T-cell (primary cell): Measurements from ENCODE around the gene PRKCG. TPM values are rescaled to one million over a fixed set of nuclear protein-coding genes. Genes with fewer than 3 reads are reported as not detected.

Experiments used
- ATAC-seq, 4 experiments: fragments of 200-7000 bp in 3 of 4; fragments of 150-1000 bp in 1 of 4; cut with Tn5 transposase; replicated peaks in 1 of 4; 1 replicate in 3 of 4; 2 replicates in 1 of 4; pipeline ENCODE4 v1.10.0; 2021; ENCODE audit warnings: moderate library complexity in 3 of 4, mild to moderate bottlenecking in 2 of 4, moderate number of reproducible peaks in 1 of 4
- CTCF ChIA-PET, 2 donors: fragments of 300-600 bp; sonication (Branson Sonifier 250); formaldehyde crosslinking; loops; one replicate each; lab custom pipeline; 2022; ENCODE audit warnings: antibody characterized with exemption in 2 of 2; lab: Charles Lee
- POLR2A ChIA-PET, 2 donors: fragments of 300-600 bp; sonication (Branson Sonifier 250); formaldehyde crosslinking; loops; one replicate each; lab custom pipeline; 2022; ENCODE audit warnings: antibody characterized with exemption in 2 of 2; lab: Charles Lee
- DNase-seq, 35 experiments: peaks; one replicate each; pipeline versions ENCODE4 v3.0.0 to v3.0.0-alpha.2; 2013 to 2023
- H3K27ac ChIP-seq: one replicate; pipeline ENCODE4 v1.5.1; 2013; ENCODE audit warnings: low read length
- H3K27me3 ChIP-seq, 2 experiments: replicated peaks in 1 of 2; 1 replicate in 1 of 2; 2 replicates in 1 of 2; pipeline versions ENCODE4 v1.6.1 to v1.7.0; 2013; ENCODE audit warnings: low read length in 1 of 2, mixed read lengths in 1 of 2; ENCODE audit not compliant: control insufficient read depth in 2 of 2, insufficient read depth in 2 of 2; ENCODE audit errors: extremely low read depth in 1 of 2
- H3K36me3 ChIP-seq, 2 donors: 1 replicate in 1 of 2; 2 replicates in 1 of 2; pipeline versions ENCODE4 v1.6.1 to v1.7.0; 2013; ENCODE audit warnings: low read length in 1 of 2; ENCODE audit not compliant: control insufficient read depth in 2 of 2, insufficient read depth in 1 of 2; ENCODE audit errors: extremely low read depth in 1 of 2
- H3K4me1 ChIP-seq, 2 experiments: 1 replicate in 1 of 2; 2 replicates in 1 of 2; pipeline versions ENCODE4 v1.6.1 to v1.7.0; 2013; ENCODE audit warnings: low read length in 2 of 2, mixed read lengths in 1 of 2; ENCODE audit not compliant: insufficient read depth in 2 of 2, control insufficient read depth in 1 of 2; ENCODE audit errors: extremely low read depth in 1 of 2
- H3K4me3 ChIP-seq, 2 donors: 1 replicate in 1 of 2; 2 replicates in 1 of 2; pipeline versions ENCODE4 v1.5.1 to v1.7.0; 2013; ENCODE audit warnings: mild to moderate bottlenecking in 2 of 2, low read length in 1 of 2, moderate library complexity in 1 of 2; ENCODE audit not compliant: control insufficient read depth in 1 of 2; ENCODE audit errors: extremely low read depth in 1 of 2
- H3K9me3 ChIP-seq: 2 replicates; pipeline ENCODE4 v1.7.0; 2013
- H3K27ac Mint-ChIP-seq, 2 donors: one replicate each; pipeline ENCODE4 v1.8.0; 2020 to 2021; ENCODE audit warnings: mild to moderate bottlenecking in 2 of 2, mixed read lengths in 2 of 2
- H3K27me3 Mint-ChIP-seq, 2 donors: one replicate each; pipeline ENCODE4 v1.8.0; 2021 to 2022; ENCODE audit warnings: mixed read lengths in 2 of 2
- H3K36me3 Mint-ChIP-seq: one replicate; pipeline ENCODE4 v1.8.0; 2021; ENCODE audit warnings: mixed read lengths
- H3K4me1 Mint-ChIP-seq, 3 donors: one replicate each; pipeline ENCODE4 v1.8.0; 2020 to 2022; ENCODE audit warnings: mixed read lengths in 3 of 3, mild to moderate bottlenecking in 1 of 3
- H3K4me3 Mint-ChIP-seq, 3 donors: one replicate each; pipeline ENCODE4 v1.8.0; 2020 to 2022; ENCODE audit warnings: mild to moderate bottlenecking in 3 of 3, mixed read lengths in 3 of 3, moderate library complexity in 3 of 3
- H3K9me3 Mint-ChIP-seq, 3 donors: one replicate each; pipeline ENCODE4 v1.8.0; 2020 to 2022; ENCODE audit warnings: mixed read lengths in 3 of 3
- WGBS: methylation state at CpG from one replicate; pipeline ENCODE4 v1.1.5; 2013; ENCODE audit warnings: missing lambda C conversion rate; ENCODE audit not compliant: insufficient coverage; 5-methylcytosine and 5-hydroxymethylcytosine counted together
- total RNA-seq, 35 experiments: library from RNA in 6 of 35; stranded (reverse) in 6 of 35; fragments of 120-200 nt in 1 of 35; gene quantifications; one replicate each; pipeline versions ENCODE4 v1.2.1 to v1.2.4 and lab custom pipeline; 2013 to 2026

PRKCG gene
- total RNA-seq, 5 donors from 2014 or later (not counting 1 experiment from before 2014, with no cell fraction given): 0.15 to 2.4 (median 0.32) TPM; not detected in 2

DNA sequence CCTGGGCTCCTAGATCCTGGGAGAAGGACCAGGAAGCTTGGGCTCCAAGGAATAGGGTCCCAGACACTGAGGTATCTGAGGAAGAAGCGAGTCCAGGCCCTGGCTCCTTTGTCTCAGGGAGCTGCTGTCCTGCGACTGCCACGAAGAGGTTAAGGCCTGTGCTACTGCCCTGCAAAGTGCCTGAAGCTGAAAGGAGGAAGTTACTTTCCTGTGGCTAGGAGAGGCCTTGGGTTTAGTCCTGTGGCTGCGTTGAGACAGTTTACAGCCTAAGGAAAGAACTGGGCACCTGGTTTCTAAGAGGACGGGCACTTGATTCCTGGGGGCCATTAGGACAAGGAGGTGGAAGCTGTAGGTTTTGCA is 11.5 kb upstream of the PRKCG start:
- H3K27ac ChIP-seq: peak overlapping the region; percentile 27
- Mint-ChIP-seq H3K27ac (peak overlapping the region; percentile 88 to 90), H3K36me3 (peaks cover 28% of the 10 kb centered on the region), H3K27me3 (no peaks in the 10 kb centered on the region), H3K4me3 (peak overlapping the region in 2 of 3 donors; percentile 67 to 71), H3K4me1 (peaks cover 64 to 78% (median 68%) of the 10 kb centered on the region in 3 donors), H3K9me3 (peaks cover 0 to 8% (median 6%) of the 10 kb centered on the region in 3 donors)
- H3K36me3 ChIP-seq: peaks cover 6 to 32% of the 10 kb centered on the region in 2 donors
- no peaks in the 10 kb centered on the region for H3K9me3 ChIP-seq
- H3K27me3 ChIP-seq: no peaks in the 10 kb centered on the region
- H3K4me3 ChIP-seq: peak overlapping the region; percentile 2 to 64
- no peak for ATAC-seq
- WGBS: 63% methylated on average over 5 of the region's 5 CpGs
- DNase-seq: peak in 1 of 35 experiments; percentile 30
- CTCF ChIA-PET: no interaction called here
- H3K4me1 ChIP-seq: peaks cover 34 to 89% of the 10 kb centered on the region in 2 experiments
- POLR2A ChIA-PET: interaction anchor here (0.7 to 0.9 kb wide), 2 partner anchors 285 to 319 kb away, joined by 3 to 4 read pairs; partner anchors contain the start of gene MBOAT7 (in 1 of the 2)

GRCh38 chr19:53871454-53871853 is 10.5 kb upstream of the PRKCG start:
- ChIA-PET CTCF (no interaction called here), POLR2A (interaction anchor here in 1 of 2 donors (0.7 kb wide), 1 partner anchor 19 kb away, joined by 3 read pairs; no protein-coding TSS in a partner anchor)
- Histone ChIP-seq H3K9me3 (no peaks in the 10 kb centered on the region), H3K4me1 (peaks cover 35 to 90% of the 10 kb centered on the region in 2 experiments), H3K27me3 (no peaks in the 10 kb centered on the region), H3K4me3 (peak overlapping the region in 1 of 2 donors; percentile 40), H3K27ac (peak overlapping the region; percentile 54), H3K36me3 (peaks cover 6 to 36% of the 10 kb centered on the region in 2 donors)
- peaks cover 65 to 81% (median 68%) of the 10 kb centered on the region in 3 donors for H3K4me1 Mint-ChIP-seq
- H3K4me3 Mint-ChIP-seq: peak overlapping the region in 2 of 3 donors; percentile 40 to 71
- DNase-seq (peak in 1 of 35 experiments; percentile 27), ATAC-seq (no peak)
- peaks cover 34% of the 10 kb centered on the region for H3K36me3 Mint-ChIP-seq
- 49% methylated on average over 5 of the region's 7 CpGs for WGBS
- H3K27me3 Mint-ChIP-seq: no peaks in the 10 kb centered on the region
- peaks cover 0 to 8% (median 6%) of the 10 kb centered on the region in 3 donors for H3K9me3 Mint-ChIP-seq
- peak overlapping the region; percentile 88 to 90 for H3K27ac Mint-ChIP-seq

DNA sequence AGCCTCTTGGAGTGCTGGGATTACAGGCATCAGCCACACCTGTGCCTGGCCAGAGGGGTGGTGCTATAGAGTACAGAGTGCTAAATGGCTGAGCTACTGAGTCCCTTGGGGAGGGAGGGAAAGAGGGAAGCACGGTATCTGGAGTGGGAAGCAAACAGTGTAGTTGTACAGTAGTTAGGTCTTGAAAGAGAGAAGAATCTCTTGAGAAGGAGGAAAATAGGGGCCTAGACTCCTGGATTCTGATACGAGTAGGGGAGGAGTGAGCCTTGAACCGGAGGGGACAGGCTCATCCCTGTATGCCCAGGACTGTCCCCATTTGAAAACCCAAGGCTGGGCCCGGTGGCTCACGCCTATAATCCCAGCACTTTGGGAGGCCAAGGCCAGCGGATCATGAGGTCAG is 9.2 kb upstream of the PRKCG start:
- peak overlapping the region in 1 of 3 donors; percentile 34 for H3K4me3 Mint-ChIP-seq
- Histone ChIP-seq H3K4me1 (peaks cover 42 to 93% of the 10 kb centered on the region in 2 experiments), H3K4me3 (no peak overlapping the region), H3K27ac (peak overlapping the region; percentile 43), H3K27me3 (no peaks in the 10 kb centered on the region), H3K9me3 (no peaks in the 10 kb centered on the region), H3K36me3 (peaks cover 6 to 36% of the 10 kb centered on the region in 2 donors)
- peak overlapping the region; percentile 83 to 97 for H3K27ac Mint-ChIP-seq
- peaks cover 42% of the 10 kb centered on the region for H3K36me3 Mint-ChIP-seq
- H3K9me3 Mint-ChIP-seq: peaks cover 0 to 8% (median 6%) of the 10 kb centered on the region in 3 donors
- no peak for ATAC-seq
- WGBS: 95% methylated on average over 5 of the region's 6 CpGs
- CTCF ChIA-PET: interaction anchor here in 1 of 2 donors (0.5 kb wide), 1 partner anchor 34 kb away, joined by 4 read pairs; no protein-coding TSS in a partner anchor
- POLR2A ChIA-PET: interaction anchor here in 1 of 2 donors (0.8 kb wide), 1 partner anchor 265 kb away, joined by 6 read pairs; the partner anchor contains the start of gene CNOT3
- no peaks in the 10 kb centered on the region for H3K27me3 Mint-ChIP-seq
- peak in 2 of 35 experiments; percentile 21 to 30 for DNase-seq
- H3K4me1 Mint-ChIP-seq: peaks cover 67 to 82% (median 70%) of the 10 kb centered on the region in 3 donors

DNA sequence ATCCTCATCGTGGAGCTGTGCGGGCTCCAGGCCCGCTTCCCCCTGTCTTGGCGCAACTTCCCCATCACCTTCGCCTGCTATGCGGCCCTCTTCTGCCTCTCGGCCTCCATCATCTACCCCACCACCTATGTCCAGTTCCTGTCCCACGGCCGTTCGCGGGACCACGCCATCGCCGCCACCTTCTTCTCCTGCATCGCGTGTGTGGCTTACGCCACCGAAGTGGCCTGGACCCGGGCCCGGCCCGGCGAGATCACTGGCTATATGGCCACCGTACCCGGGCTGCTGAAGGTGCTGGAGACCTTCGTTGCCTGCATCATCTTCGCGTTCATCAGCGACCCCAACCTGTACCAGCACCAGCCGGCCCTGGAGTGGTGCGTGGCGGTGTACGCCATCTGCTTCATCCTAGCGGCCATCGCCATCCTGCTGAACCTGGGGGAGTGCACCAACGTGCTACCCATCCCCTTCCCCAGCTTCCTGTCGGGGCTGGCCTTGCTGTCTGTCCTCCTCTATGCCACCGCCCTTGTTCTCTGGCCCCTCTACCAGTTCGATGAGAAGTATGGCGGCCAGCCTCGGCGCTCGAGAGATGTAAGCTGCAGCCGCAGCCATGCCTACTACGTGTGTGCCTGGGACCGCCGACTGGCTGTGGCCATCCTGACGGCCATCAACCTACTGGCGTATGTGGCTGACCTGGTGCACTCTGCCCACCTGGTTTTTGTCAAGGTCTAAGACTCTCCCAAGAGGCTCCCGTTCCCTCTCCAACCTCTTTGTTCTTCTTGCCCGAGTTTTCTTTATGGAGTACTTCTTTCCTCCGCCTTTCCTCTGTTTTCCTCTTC is 8.0 kb upstream of the PRKCG start:
- 94% methylated on average over 49 of the region's 51 CpGs for WGBS
- ATAC-seq: peak in 1 of 4 experiments; percentile 2
- Histone ChIP-seq H3K4me3 (no peak overlapping the region), H3K27me3 (peaks cover 0 to 5% of the 10 kb centered on the region in 2 experiments), H3K9me3 (no peaks in the 10 kb centered on the region), H3K36me3 (peaks cover 6 to 36% of the 10 kb centered on the region in 2 donors), H3K27ac (peak overlapping the region; percentile 83), H3K4me1 (peaks cover 49 to 89% of the 10 kb centered on the region in 2 experiments)
- peaks cover 42% of the 10 kb centered on the region for H3K36me3 Mint-ChIP-seq
- DNase-seq: peak in 2 of 35 experiments; percentile 31 to 47
- peaks cover 0 to 8% (median 6%) of the 10 kb centered on the region in 3 donors for H3K9me3 Mint-ChIP-seq
- peaks cover 0 to 3% of the 10 kb centered on the region in 2 donors for H3K27me3 Mint-ChIP-seq
- H3K4me1 Mint-ChIP-seq: peaks cover 76 to 77% (median 76%) of the 10 kb centered on the region in 3 donors
- ChIA-PET POLR2A (interaction anchor here in 1 of 2 donors (0.6 to 1.1 kb wide), 2 partner anchors 263 to 586 kb away, joined by 3 to 4 read pairs; partner anchors contain the start of gene CNOT3), CTCF (interaction anchor here in 1 of 2 donors (0.6 kb wide), 2 partner anchors 49 to 1256 kb away, joined by 4 read pairs; no protein-coding TSS in a partner anchor)
- peak overlapping the region in 2 of 3 donors; percentile 59 to 63 for H3K4me3 Mint-ChIP-seq
- H3K27ac Mint-ChIP-seq: peak overlapping the region; percentile 97

GRCh38 chr19:53874606-53874990 is 7.4 kb upstream of the PRKCG start:
- peaks cover 50 to 92% of the 10 kb centered on the region in 2 experiments for H3K4me1 ChIP-seq
- DNase-seq: peak in 3 of 35 experiments; percentile 26 to 59 (median 34)
- 14% methylated on average over 1 of the region's 6 CpGs for WGBS

More at GRCh38 chr19:53874606-53874990, 7.4 kb upstream of the PRKCG start:
- Histone ChIP-seq H3K27me3 (peaks cover 0 to 11% of the 10 kb centered on the region in 2 experiments), H3K9me3 (no peaks in the 10 kb centered on the region), H3K27ac (peak overlapping the region; percentile 83), H3K4me3 (peak overlapping the region; percentile 12 to 38), H3K36me3 (peaks cover 6 to 36% of the 10 kb centered on the region in 2 donors)
- ChIA-PET CTCF (interaction anchor here in 1 of 2 donors (0.6 kb wide), 2 partner anchors 50 to 1257 kb away, joined by 4 read pairs; no protein-coding TSS in a partner anchor), POLR2A (interaction anchor here in 1 of 2 donors (1.1 kb wide), 1 partner anchor 263 kb away, joined by 3 read pairs; the partner anchor contains the start of gene CNOT3)
- peak overlapping the region in 2 of 3 donors; percentile 59 to 63 for H3K4me3 Mint-ChIP-seq
- peak overlapping the region; percentile 97 for H3K27ac Mint-ChIP-seq
- H3K27me3 Mint-ChIP-seq: peaks cover 0 to 5% of the 10 kb centered on the region in 2 donors
- H3K36me3 Mint-ChIP-seq: peaks cover 42% of the 10 kb centered on the region
- peaks cover 0 to 8% (median 6%) of the 10 kb centered on the region in 3 donors for H3K9me3 Mint-ChIP-seq
- ATAC-seq: peak in 2 of 4 experiments; percentile 25 to 28
- peaks cover 76 to 78% (median 77%) of the 10 kb centered on the region in 3 donors for H3K4me1 Mint-ChIP-seq
